Kidney (tissue), 14 donors: ENCODE results near the gene ARHGAP11A. TPM values are rescaled to one million over a fixed set of nuclear protein-coding genes. Genes with fewer than 3 reads are reported as not detected.

Experiments
- DNase-seq, 5 donors: peaks; one replicate each; pipeline ENCODE4 v3.0.0-alpha.2; 2013 to 2020
- FAIRE-seq: peaks from 2 replicates; lab custom pipeline; 2012; peaks lifted over from hg19 to GRCh38; lab: Jason Lieb, UNC
- H3K27ac ChIP-seq, 2 donors: one replicate each; pipeline ENCODE4 v1.7.0; 2013; ENCODE audit warnings: low read depth in 2 of 2, low read length in 2 of 2, inconsistent platforms in 1 of 2
- H3K27me3 ChIP-seq: one replicate; pipeline ENCODE4 v1.7.1; 2013; ENCODE audit warnings: low read length, inconsistent platforms; ENCODE audit not compliant: control insufficient read depth, insufficient read depth
- H3K36me3 ChIP-seq, 3 donors: one replicate each; pipeline versions ENCODE4 v1.7.0 to v1.7.1; 2013; ENCODE audit warnings: low read length in 3 of 3, control low read depth in 1 of 3, inconsistent platforms in 1 of 3; ENCODE audit not compliant: insufficient read depth in 3 of 3, control insufficient read depth in 2 of 3
- H3K4me1 ChIP-seq, 3 donors: one replicate each; pipeline versions ENCODE4 v1.7.0 to v1.7.1; 2013; ENCODE audit warnings: low read length in 3 of 3, inconsistent platforms in 1 of 3, low read depth in 1 of 3; ENCODE audit not compliant: control insufficient read depth in 2 of 3, insufficient read depth in 2 of 3
- H3K4me3 ChIP-seq, 3 donors: one replicate each; pipeline versions ENCODE4 v1.7.0 to v1.8.1; 2013; ENCODE audit warnings: low read length in 3 of 3, control low read depth in 1 of 3, inconsistent platforms in 1 of 3
- H3K9ac ChIP-seq, 3 donors: one replicate each; pipeline versions ENCODE4 v1.7.0 to v1.7.1; 2013; ENCODE audit warnings: low read length in 3 of 3, control low read depth in 1 of 3, inconsistent platforms in 1 of 3
- H3K9me3 ChIP-seq, 3 donors: one replicate each; pipeline versions ENCODE4 v1.7.0 to v1.7.1; 2013; ENCODE audit warnings: low read length in 3 of 3, control low read depth in 1 of 3, inconsistent platforms in 1 of 3; ENCODE audit not compliant: control insufficient read depth in 2 of 3, insufficient read depth in 1 of 3
- CTCF ChIP-seq: IDR thresholded peaks from 3 replicates; pipeline ENCODE4 v1.5.1; 2012; ENCODE audit warnings: mild to moderate bottlenecking, moderate library complexity, borderline replicate concordance; ENCODE audit not compliant: insufficient read depth; ENCODE audit errors: extremely low read depth
- intact Hi-C: fragments of 100-400 bp; cut with DNase I; formaldehyde crosslinking; loops from one replicate; pipeline ENCODE4 v1.11.1; 2022
- polyA plus RNA-seq: library from polyadenylated mRNA; stranded (reverse); fragments of 350-450 nt; fragmentation: Illumina TruSeq; extraction: RNeasy Lipid Tissue Mini Kit (QIAGEN cat#74804); gene quantifications from one replicate; pipeline ENCODE4 v1.2.3, GENCODE V29; 2014; ENCODE audit warnings: low read depth, low replicate concordance; ENCODE audit not compliant: insufficient read depth
- total RNA-seq: library from RNA; stranded (reverse); fragmentation: NEBNext Ultra II Directional; extraction: Animal tissue kit (Norgen Biotek cat#: 25700); gene quantifications from one replicate; pipeline ENCODE4 v1.2.1, GENCODE V29; 2021
- donor health status: control.
- donor health status: control.
- donor health status: control.
- donor health status: control.
- donor health status: control.
- donor health status: DM: yes; HTN: yes; CAD: no.
- donor health status: Normal renal cell carcinoma (clear cell type).

ARHGAP11A gene
- total and polyA plus RNA-seq, 2 donors from 2014 or later = 0.73 to 4.6 TPM

GRCh38 chr15:32679298-32679690 is 64.0 kb downstream of the ARHGAP11A start:
- no peak overlapping the region for H3K4me3 ChIP-seq
- H3K9me3 ChIP-seq = no peaks in the 10 kb centered on the region
- TF ChIP-seq CTCF = no peak
- no peak overlapping the region for H3K27ac ChIP-seq
- H3K36me3 ChIP-seq = no peaks in the 10 kb centered on the region
- DNase-seq = no peak
- intact Hi-C loops = no loop called here
- no peak for FAIRE-seq
- H3K4me1 ChIP-seq = peaks cover 0 to 3% (median 0%) of the 10 kb centered on the region in 3 donors
- H3K9ac ChIP-seq = no peak overlapping the region
- no peaks in the 10 kb centered on the region for H3K27me3 ChIP-seq

- intact Hi-C loops = no loop called here
- Histone ChIP-seq H3K27me3 (no peaks in the 10 kb centered on the region), H3K36me3 (no peaks in the 10 kb centered on the region), H3K9me3 (no peaks in the 10 kb centered on the region), H3K27ac (no peak overlapping the region), H3K4me1 (peaks cover 0 to under 1% (median 0%) of the 10 kb centered on the region in 3 donors), H3K9ac (no peak overlapping the region), H3K4me3 (no peak overlapping the region)
- TF ChIP-seq CTCF = no peak
- FAIRE-seq (no peak), DNase-seq (no peak)
These were observed 67.3 kb downstream of the ARHGAP11A start for GRCh38 chr15:32682569-32682968.

GRCh38 chr15:32682977-32683630 is 67.8 kb downstream of the ARHGAP11A start:
- H3K9me3 ChIP-seq = no peaks in the 10 kb centered on the region
- H3K4me1 ChIP-seq = no peaks in the 10 kb centered on the region
- H3K9ac ChIP-seq = no peak overlapping the region
- H3K27ac ChIP-seq = no peak overlapping the region
- intact Hi-C loops = no loop called here
- FAIRE-seq (no peak), DNase-seq (no peak)
- TF ChIP-seq CTCF = no peak
- no peaks in the 10 kb centered on the region for H3K27me3 ChIP-seq
- H3K4me3 ChIP-seq = no peak overlapping the region
- no peaks in the 10 kb centered on the region for H3K36me3 ChIP-seq
